ENCODE data around the gene KRT80. TPM values are rescaled to one million over a fixed set of nuclear protein-coding genes. Genes with fewer than 3 reads are reported as not detected.

Gene KRT80
- total and polyA plus RNA-seq, 2 of the 13 experiments (the other 11 are each of a cell fraction or from before 2014, with no cell fraction given) = 0.27 to 0.53 TPM

DNA sequence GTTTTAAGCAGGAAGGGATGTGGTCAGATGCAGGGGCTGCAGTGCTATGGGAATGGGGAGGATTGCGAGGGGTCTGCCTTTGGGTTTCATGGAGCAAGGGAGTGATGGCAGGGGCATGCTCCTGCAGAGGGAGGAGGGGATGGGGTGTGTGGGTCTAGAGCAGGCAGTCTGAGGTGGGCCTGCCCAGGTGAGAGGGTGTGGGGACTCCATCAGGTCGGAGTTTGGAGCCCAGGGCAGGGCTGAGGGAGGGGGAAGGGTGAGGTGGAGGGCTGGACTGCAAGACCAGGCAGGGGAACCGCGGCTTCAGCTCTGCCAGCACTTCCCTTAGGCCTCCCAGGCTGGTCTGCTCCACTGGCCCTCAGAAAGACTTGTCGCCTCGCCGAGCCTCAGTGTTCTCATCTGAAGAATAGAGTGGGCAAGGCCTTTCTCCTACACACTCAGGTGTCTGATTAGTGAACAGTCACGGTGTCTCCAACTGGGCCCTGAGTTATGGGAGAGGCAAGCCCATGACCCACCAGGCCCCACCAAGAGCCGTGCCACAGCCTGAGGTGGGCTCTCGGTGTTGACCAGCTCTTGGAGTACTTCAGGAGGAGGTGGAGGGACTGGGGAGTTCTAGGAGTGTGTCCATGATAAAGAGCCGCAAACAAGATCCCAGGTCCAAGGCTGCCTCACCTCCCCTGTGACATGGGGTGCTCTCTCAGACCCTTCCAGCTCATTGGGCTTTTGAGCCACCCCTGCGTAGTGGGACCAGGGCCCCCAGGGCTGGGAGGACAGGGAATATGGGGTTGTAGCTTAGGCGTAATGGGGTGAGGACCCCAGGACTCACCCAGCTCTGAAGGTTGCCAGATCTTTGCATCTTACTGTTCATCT lies 20.1 kb upstream of the KRT80 start (continued):
- TF ChIP-seq ZNF816 (CRISPR knock-in tag; IDR thresholded peaks at IDR 0.05; ENCODE audit: borderline replicate concordance) = no peak
- TF ChIP-seq ZMYM3 (CRISPR knock-in tag; IDR thresholded peaks at IDR 0.05) = no peak
- TF ChIP-seq NR1H2 (CRISPR knock-in tag; IDR thresholded peaks at IDR 0.05; ENCODE audit: borderline replicate concordance, low read depth) = no peak
- TF ChIP-seq HNF4A (CRISPR knock-in tag; IDR thresholded peaks at IDR 0.05) = no peak

GRCh38 chr12:52210925-52211650 lies 19.3 kb upstream of the KRT80 start:
- H3K9ac ChIP-seq (ENCODE audit: insufficient read depth, low read depth, low read length) = no peak overlapping the region
- ChIA-PET POLR2A (no interaction called here), CTCF (ENCODE audit: low intra/inter-chr PET ratio, low total read pairs) (no interaction called here)
- no peaks in the 10 kb centered on the region for H3K79me2 ChIP-seq (ENCODE audit: insufficient read depth, low read length)
- ATAC-seq (no peak), DNase-seq (ENCODE audit: low spot score) (no peak), FAIRE-seq (no peak)
- no peaks in the 10 kb centered on the region for H3K9me3 ChIP-seq (ENCODE audit: low read length)
- no peaks in the 10 kb centered on the region for H3K4me1 ChIP-seq (ENCODE audit: insufficient read depth, low read length)
- no peak overlapping the region for H3K4me3 ChIP-seq (replicated peaks in 1 of 3; ENCODE audit: insufficient read depth in 1 of 3, low read depth in 2 of 3, low read length in 3 of 3)
- peaks cover 12 to 40% of the 10 kb centered on the region in 2 experiments; a peak in 3 of 5 replicates for H3K27me3 ChIP-seq (ENCODE audit: control insufficient read depth in 1 of 2, insufficient read depth in 2 of 2, low read length in 2 of 2)
- no peaks in the 10 kb centered on the region for H3K36me3 ChIP-seq (replicated peaks in 1 of 2; ENCODE audit: control insufficient read depth in 1 of 2, insufficient read depth in 2 of 2, low read length in 2 of 2)
- intact Hi-C loops (cut with micrococcal nuclease; ENCODE audit: unreplicated experiment) (no loop called here), in situ Hi-C loops (cut with HindIII; ENCODE audit: extremely low pct_ligation_motif_present, low pct_unique_long_range_greater_than_20kb) (no loop called here)
- 22% methylated on average over 8 of the region's 10 CpGs for WGBS (ENCODE audit: low lambda C conversion rate)
- H2AFZ ChIP-seq (ENCODE audit: low read length) = no peak overlapping the region
- BruUV-seq (replicated peaks) = no TSS peak
- no peak overlapping the region for H3K27ac ChIP-seq (ENCODE audit: extremely low read length, insufficient read depth, low read length)
- no peak overlapping the region for H3K4me2 ChIP-seq (ENCODE audit: low read depth, low read length)
- H4K20me1 ChIP-seq (ENCODE audit: insufficient read depth, low read length) = 0 out of 2 replicates have a peak, but pooled peaks cover 2% of the 10 kb centered on the region
- TF ChIP-seq PLRG1 (conservative IDR thresholded peaks at IDR 0.05) = no peak
- TF ChIP-seq ZBTB38 (CRISPR knock-in tag; IDR thresholded peaks at IDR 0.05) = no peak
- no peak for TF ChIP-seq FOXC1 (CRISPR knock-in tag; IDR thresholded peaks at IDR 0.05; ENCODE audit: borderline replicate concordance)
- no peak for TF ChIP-seq ZNF550 (CRISPR knock-in tag; IDR thresholded peaks at IDR 0.05; ENCODE audit: borderline replicate concordance)
- TF ChIP-seq, protein P1, sequence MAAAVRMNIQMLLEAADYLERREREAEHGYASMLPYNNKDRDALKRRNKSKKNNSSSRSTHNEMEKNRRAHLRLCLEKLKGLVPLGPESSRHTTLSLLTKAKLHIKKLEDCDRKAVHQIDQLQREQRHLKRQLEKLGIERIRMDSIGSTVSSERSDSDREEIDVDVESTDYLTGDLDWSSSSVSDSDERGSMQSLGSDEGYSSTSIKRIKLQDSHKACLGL (CRISPR knock-in tag; IDR thresholded peaks at IDR 0.05) = no peak
- no peak for TF ChIP-seq IRF9 (CRISPR knock-in tag; IDR thresholded peaks at IDR 0.05; ENCODE audit: borderline replicate concordance)
- TF ChIP-seq, protein P2, sequence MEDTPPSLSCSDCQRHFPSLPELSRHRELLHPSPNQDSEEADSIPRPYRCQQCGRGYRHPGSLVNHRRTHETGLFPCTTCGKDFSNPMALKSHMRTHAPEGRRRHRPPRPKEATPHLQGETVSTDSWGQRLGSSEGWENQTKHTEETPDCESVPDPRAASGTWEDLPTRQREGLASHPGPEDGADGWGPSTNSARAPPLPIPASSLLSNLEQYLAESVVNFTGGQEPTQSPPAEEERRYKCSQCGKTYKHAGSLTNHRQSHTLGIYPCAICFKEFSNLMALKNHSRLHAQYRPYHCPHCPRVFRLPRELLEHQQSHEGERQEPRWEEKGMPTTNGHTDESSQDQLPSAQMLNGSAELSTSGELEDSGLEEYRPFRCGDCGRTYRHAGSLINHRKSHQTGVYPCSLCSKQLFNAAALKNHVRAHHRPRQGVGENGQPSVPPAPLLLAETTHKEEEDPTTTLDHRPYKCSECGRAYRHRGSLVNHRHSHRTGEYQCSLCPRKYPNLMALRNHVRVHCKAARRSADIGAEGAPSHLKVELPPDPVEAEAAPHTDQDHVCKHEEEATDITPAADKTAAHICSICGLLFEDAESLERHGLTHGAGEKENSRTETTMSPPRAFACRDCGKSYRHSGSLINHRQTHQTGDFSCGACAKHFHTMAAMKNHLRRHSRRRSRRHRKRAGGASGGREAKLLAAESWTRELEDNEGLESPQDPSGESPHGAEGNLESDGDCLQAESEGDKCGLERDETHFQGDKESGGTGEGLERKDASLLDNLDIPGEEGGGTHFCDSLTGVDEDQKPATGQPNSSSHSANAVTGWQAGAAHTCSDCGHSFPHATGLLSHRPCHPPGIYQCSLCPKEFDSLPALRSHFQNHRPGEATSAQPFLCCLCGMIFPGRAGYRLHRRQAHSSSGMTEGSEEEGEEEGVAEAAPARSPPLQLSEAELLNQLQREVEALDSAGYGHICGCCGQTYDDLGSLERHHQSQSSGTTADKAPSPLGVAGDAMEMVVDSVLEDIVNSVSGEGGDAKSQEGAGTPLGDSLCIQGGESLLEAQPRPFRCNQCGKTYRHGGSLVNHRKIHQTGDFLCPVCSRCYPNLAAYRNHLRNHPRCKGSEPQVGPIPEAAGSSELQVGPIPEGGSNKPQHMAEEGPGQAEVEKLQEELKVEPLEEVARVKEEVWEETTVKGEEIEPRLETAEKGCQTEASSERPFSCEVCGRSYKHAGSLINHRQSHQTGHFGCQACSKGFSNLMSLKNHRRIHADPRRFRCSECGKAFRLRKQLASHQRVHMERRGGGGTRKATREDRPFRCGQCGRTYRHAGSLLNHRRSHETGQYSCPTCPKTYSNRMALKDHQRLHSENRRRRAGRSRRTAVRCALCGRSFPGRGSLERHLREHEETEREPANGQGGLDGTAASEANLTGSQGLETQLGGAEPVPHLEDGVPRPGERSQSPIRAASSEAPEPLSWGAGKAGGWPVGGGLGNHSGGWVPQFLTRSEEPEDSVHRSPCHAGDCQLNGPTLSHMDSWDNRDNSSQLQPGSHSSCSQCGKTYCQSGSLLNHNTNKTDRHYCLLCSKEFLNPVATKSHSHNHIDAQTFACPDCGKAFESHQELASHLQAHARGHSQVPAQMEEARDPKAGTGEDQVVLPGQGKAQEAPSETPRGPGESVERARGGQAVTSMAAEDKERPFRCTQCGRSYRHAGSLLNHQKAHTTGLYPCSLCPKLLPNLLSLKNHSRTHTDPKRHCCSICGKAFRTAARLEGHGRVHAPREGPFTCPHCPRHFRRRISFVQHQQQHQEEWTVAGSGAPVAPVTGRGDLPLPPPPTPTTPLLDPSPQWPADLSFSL (CRISPR knock-in tag; IDR thresholded peaks at IDR 0.05) = no peak
- no peak for TF ChIP-seq CENPT (CRISPR knock-in tag; IDR thresholded peaks at IDR 0.05; ENCODE audit: low read depth)
